Stimulated activated memory B cell treated with anti-CD40 and anti-IgM and Interleukin-4, amounts not matched to agents 10 μg/mL and 1 μg/mL and 100 μg/mL, for 72 hours (primary cell): ENCODE measurements around the gene ATF6.
"Not testable (repeated sequence)": the region's sequence is repeated elsewhere in the genome, so short reads cannot be mapped to it uniquely, and the experiment has no call there.

Experiments used
- ATAC-seq: fragments of 150-1000 bp; cut with Tn5 transposase; 2 replicates; pipeline ENCODE4 v1.10.0; 2021
- H3K27ac Mint-ChIP-seq: one replicate; pipeline ENCODE4 v1.8.0; 2022; ENCODE audit warnings: mild to moderate bottlenecking, mixed read lengths
- H3K27me3 Mint-ChIP-seq: one replicate; pipeline ENCODE4 v1.8.0; 2022; ENCODE audit warnings: mixed read lengths
- H3K36me3 Mint-ChIP-seq: one replicate; pipeline ENCODE4 v1.8.0; 2022; ENCODE audit warnings: mixed read lengths
- H3K4me1 Mint-ChIP-seq: one replicate; pipeline ENCODE4 v1.8.0; 2022; ENCODE audit warnings: mixed read lengths
- H3K4me3 Mint-ChIP-seq: one replicate; pipeline ENCODE4 v1.8.0; 2022; ENCODE audit warnings: mild to moderate bottlenecking, moderate library complexity, mixed read lengths
- H3K9me3 Mint-ChIP-seq: one replicate; pipeline ENCODE4 v1.8.0; 2022; ENCODE audit warnings: mixed read lengths

The ATF6 gene

GRCh38 chr1:161766102-161766981, at the start of gene ATF6:
TSS of gene ATF6 (plus strand) at chr1:161766320. CDS start at chr1:161766361, 41 bp downstream.
- ATAC-seq = peak; percentile 87
- H3K4me1 Mint-ChIP-seq = peaks cover 47% of the 10 kb centered on the region
- H3K27ac Mint-ChIP-seq = peak within 1 kb of the TSS; percentile 88
- H3K9me3 Mint-ChIP-seq = no peaks in the 10 kb centered on the region
- H3K36me3 Mint-ChIP-seq = no peaks in the 10 kb centered on the region
- H3K27me3 Mint-ChIP-seq = no peaks in the 10 kb centered on the region
- peak within 1 kb of the TSS; percentile 96 for H3K4me3 Mint-ChIP-seq

DNA sequence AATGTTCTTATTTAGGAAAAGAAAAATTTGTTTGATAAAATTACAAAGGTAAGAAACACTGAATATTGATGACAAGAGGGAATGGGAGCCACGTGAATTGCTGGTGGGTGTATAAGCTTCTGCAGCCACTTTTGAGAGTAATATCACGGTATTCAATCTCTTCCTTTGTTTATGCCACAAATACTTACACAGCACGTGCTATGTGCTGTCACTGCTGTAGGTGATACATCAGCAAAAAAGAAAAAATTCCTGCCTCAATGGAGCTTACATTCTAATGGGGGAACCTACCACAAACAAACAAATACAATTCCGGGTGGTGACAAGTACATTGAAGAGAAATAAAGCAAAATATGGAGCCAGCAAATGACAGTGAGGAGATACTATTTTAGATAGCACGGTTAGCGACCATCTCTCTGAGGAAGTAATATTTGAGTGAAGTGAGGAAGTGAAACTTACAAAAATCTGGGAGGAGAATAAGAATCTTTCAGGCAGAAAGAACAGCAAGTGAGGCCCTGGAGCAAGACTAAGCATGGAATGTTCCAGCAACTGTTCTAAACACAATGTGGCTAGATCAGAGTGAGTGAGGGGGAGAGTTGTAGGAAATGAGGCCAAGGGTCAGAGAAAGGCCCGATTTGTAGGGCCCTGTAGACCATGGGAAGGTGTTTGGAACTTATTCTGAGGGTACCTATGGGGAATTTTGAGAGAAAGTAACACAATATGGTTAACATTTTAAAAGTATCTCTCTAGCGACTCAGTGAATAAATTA, 47.4 kb upstream of the ATF6 start:
- ATAC-seq = peak; percentile 79
- H3K27me3 Mint-ChIP-seq = no peaks in the 10 kb centered on the region
- H3K9me3 Mint-ChIP-seq = no peaks in the 10 kb centered on the region
- peaks cover 53% of the 10 kb centered on the region for H3K4me1 Mint-ChIP-seq
- no peaks in the 10 kb centered on the region for H3K36me3 Mint-ChIP-seq
- peak overlapping the region; percentile 65 for H3K27ac Mint-ChIP-seq
- H3K4me3 Mint-ChIP-seq = peak overlapping the region; percentile 24

- no peak overlapping the region for H3K4me3 Mint-ChIP-seq
- no peaks in the 10 kb centered on the region for H3K27me3 Mint-ChIP-seq
Measured at GRCh38 chr1:161719325-161719611, 46.9 kb upstream of the ATF6 start.

GRCh38 chr1:161720422-161720821, 45.7 kb upstream of the ATF6 start:
- Mint-ChIP-seq H3K4me1 (peaks cover 62% of the 10 kb centered on the region), H3K27me3 (no peaks in the 10 kb centered on the region), H3K4me3 (no peak overlapping the region), H3K36me3 (no peaks in the 10 kb centered on the region), H3K9me3 (no peaks in the 10 kb centered on the region), H3K27ac (no peak overlapping the region)
- ATAC-seq = no peak

More at GRCh38 chr1:161719325-161719611, 46.9 kb upstream of the ATF6 start:
- H3K27ac Mint-ChIP-seq = peak overlapping the region; percentile 65
- no peaks in the 10 kb centered on the region for H3K9me3 Mint-ChIP-seq
- ATAC-seq = peak; percentile 70
- H3K4me1 Mint-ChIP-seq = peaks cover 53% of the 10 kb centered on the region
- H3K36me3 Mint-ChIP-seq = no peaks in the 10 kb centered on the region

DNA sequence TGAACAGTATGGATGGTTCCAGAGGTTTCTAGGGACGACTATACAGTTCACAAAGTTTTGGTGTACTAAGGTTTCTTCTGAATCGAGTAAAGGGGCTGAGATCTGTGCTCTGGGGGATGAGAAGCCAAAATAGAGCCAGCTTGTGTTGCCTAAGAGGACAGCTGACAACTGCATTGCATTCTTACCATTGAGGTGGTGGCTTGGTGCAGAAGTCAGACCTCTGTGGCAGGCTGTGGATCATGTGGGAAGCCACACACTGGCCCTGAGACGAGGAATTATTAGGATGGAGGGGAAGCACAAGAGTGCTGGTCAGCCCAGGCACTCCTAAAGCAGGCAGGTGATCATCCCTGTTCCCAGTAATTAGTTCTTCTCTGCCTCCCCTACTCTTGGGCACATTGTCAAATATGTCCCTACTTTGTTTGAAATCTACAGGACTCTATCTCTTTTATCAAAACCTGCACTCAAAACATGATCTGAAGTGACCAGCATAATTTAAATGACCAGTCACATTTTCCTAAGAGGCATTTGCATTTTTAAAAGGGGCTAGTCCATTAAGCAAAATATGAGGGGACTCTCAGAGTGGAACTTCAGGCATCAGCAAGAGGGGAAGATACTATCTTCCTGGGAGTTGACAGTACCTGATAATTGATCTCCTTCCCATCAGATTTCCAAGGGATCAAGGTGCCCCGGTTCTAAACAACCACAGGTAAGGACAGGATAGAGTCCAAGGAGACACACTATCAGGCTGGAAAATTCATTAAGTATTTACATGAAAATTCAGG, 45.0 kb upstream of the ATF6 start, which contains the start of gene FCRLB:
TSS of gene FCRLB (plus strand) at position 589 of the 782 bp plus-strand sequence. CDS start 1,129 bp downstream, outside the sequence.
- Mint-ChIP-seq H3K4me3 (no peak within 1 kb of the TSS), H3K36me3 (no peaks in the 10 kb centered on the region), H3K27ac (peak within 1 kb of the TSS; percentile 54), H3K4me1 (peaks cover 69% of the 10 kb centered on the region), H3K9me3 (no peaks in the 10 kb centered on the region), H3K27me3 (no peaks in the 10 kb centered on the region)
- no peak for ATAC-seq

DNA sequence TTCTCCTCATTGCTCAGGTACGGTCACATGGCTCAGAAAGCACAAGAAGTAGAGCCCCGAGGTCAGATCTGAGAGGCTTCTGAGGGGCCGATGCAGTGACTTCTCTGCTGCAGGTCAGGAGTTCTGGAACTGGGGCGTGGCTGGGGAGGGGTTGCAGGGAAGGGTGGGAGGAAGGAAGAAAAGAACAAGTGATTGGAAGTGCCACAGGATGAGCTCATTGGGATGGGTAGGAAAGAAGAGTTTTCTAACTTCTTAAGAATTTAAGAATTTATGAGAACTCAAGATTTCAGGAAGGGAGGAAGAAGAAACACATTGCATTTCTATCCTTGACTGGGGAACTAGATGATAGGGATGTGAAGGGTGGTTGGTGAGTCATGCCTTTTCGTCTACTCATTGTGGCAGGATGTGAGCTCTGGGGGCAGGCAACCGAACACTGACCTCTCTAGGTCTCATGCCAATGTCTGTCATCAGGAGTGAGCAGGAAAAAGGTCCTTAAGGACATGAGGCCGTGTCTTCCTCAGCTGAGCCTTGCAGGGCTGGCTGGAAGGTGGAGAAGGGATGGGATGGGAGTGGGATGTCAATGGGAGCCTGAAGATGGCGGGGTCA, 44.3 kb upstream of the ATF6 start:
- no peaks in the 10 kb centered on the region for H3K36me3 Mint-ChIP-seq
- peaks cover 68% of the 10 kb centered on the region for H3K4me1 Mint-ChIP-seq
- H3K4me3 Mint-ChIP-seq = no peak overlapping the region
- no peaks in the 10 kb centered on the region for H3K27me3 Mint-ChIP-seq
- H3K9me3 Mint-ChIP-seq = no peaks in the 10 kb centered on the region
- ATAC-seq = no peak
- H3K27ac Mint-ChIP-seq = peak overlapping the region; percentile 54

DNA sequence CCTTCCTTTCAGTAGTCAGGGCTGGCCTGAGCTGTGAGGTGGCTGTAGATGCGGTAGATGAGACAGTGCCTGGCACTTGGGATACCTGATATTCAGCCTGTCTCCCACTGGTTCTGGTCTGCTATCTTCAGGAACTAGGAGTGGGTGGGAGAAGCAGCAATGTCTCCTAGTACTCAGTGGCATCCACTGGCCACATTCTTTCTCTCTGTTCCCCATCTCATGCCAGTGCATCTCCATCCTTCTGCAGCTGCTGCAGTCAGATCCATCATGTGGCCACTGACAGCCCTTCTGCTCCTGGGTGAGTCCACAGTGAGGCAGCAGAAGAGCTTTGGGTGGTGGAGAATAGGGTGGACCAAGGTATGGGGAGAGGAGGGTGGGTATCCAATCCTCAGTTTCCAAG, 43.7 kb upstream of the ATF6 start:
- peak overlapping the region; percentile 54 for H3K27ac Mint-ChIP-seq
- H3K4me3 Mint-ChIP-seq = no peak overlapping the region
- no peak for ATAC-seq
- no peaks in the 10 kb centered on the region for H3K27me3 Mint-ChIP-seq
- H3K36me3 Mint-ChIP-seq = no peaks in the 10 kb centered on the region
- H3K9me3 Mint-ChIP-seq = no peaks in the 10 kb centered on the region
- peaks cover 65% of the 10 kb centered on the region for H3K4me1 Mint-ChIP-seq

DNA sequence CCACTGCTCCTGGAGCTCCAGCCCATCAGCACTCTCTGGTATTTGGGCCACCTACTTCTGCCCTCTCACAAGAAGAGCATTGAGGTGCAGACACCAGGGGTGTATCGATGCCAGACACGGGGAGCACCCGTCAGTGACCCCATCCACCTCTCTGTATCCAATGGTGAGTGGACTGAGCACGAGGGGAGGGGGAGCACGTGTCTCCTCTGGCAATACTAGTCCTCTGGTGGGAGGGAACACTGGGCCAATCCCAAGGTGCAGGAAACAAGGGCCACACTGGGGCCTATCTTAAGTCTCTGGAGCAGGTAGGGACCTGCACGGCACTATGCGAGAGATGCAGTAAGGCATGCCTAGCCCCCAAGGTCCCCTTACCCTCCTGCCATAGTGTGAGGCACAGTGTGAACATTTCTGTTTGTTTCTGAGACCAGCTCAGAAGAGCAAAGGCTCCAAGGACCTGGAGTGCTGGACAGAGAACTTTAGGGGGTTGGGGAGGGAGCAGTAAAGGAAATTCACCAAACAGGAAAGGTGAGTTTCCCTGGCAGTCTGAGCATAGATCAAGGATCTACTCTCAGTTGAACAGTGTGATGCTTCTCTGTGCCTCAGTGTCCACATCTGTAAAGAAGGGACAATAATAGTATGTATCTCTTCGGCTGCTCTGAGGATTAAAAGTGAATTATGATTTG, 42.5 kb upstream of the ATF6 start:
- no peak overlapping the region for H3K4me3 Mint-ChIP-seq
- no peaks in the 10 kb centered on the region for H3K27me3 Mint-ChIP-seq
- H3K27ac Mint-ChIP-seq = no peak overlapping the region
- ATAC-seq = no peak
- H3K36me3 Mint-ChIP-seq = no peaks in the 10 kb centered on the region
- H3K4me1 Mint-ChIP-seq = peaks cover 67% of the 10 kb centered on the region
- no peaks in the 10 kb centered on the region for H3K9me3 Mint-ChIP-seq

GRCh38 chr1:161725258-161725907, 40.7 kb upstream of the ATF6 start:
- peak overlapping the region; percentile 96 for H3K4me3 Mint-ChIP-seq
- H3K36me3 Mint-ChIP-seq, H3K27me3 Mint-ChIP-seq, ATAC-seq, H3K9me3 Mint-ChIP-seq: not testable (repeated sequence)
- peaks cover 67% of the 10 kb centered on the region for H3K4me1 Mint-ChIP-seq
- H3K27ac Mint-ChIP-seq = peak overlapping the region; percentile 86

DNA sequence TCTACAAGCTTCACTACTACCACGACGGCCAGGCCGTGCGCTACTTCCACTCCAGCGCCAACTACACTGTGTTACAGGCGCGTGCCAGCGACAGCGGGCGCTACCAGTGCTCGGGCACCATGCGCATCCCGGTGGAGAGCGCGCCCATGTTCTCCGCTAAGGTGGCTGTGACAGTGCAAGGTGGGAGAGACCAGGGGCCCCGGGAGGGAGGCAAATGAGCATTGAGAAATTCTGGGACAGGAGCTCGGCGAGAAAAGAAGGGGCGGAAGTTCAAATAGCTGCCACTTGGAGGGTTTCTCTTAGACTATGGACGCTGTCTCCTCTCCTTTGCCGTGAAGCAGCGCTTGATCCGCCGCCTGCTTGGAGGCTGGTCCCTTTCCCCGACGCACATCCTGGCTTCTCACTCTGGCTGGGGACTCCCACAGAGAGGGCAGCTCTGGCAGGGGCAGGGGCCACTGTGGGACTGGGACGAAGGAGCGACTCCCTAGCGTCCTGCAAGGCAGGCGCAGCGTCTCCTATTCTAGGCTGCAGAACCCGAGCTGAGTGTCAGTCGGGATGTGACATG, 40.1 kb upstream of the ATF6 start:
- Mint-ChIP-seq H3K4me3 (peak overlapping the region; percentile 96), H3K36me3 (no peaks in the 10 kb centered on the region), H3K9me3 (no peaks in the 10 kb centered on the region), H3K27me3 (no peaks in the 10 kb centered on the region), H3K4me1 (peaks cover 64% of the 10 kb centered on the region), H3K27ac (peak overlapping the region; percentile 86)
- ATAC-seq = peak; percentile 49

- Mint-ChIP-seq H3K36me3 (no peaks in the 10 kb centered on the region), H3K4me3 (peak overlapping the region; percentile 96), H3K27me3 (no peaks in the 10 kb centered on the region), H3K9me3 (no peaks in the 10 kb centered on the region), H3K27ac (peak overlapping the region; percentile 86), H3K4me1 (peaks cover 57% of the 10 kb centered on the region)
- ATAC-seq = peak; percentile 82
Measured at GRCh38 chr1:161726473-161727255, 39.5 kb upstream of the ATF6 start.

GRCh38 chr1:161727256-161727924, 38.7 kb upstream of the ATF6 start:
- Mint-ChIP-seq H3K27ac (peak overlapping the region; percentile 86), H3K4me3 (peak overlapping the region; percentile 96), H3K36me3 (no peaks in the 10 kb centered on the region), H3K27me3 (no peaks in the 10 kb centered on the region), H3K4me1 (peaks cover 50% of the 10 kb centered on the region), H3K9me3 (no peaks in the 10 kb centered on the region)
- ATAC-seq = peak; percentile 3
